SK-N-SH (cell line): ENCODE results near the gene CXXC4. TPM values are rescaled to one million over a fixed set of nuclear protein-coding genes. Genes with fewer than 3 reads are reported as not detected.

Experiments
- CTCF ChIA-PET: fragments of 300-600, 350-600 bp; formaldehyde crosslinking; extraction: SDS; loops from one replicate; lab custom pipeline; 2021; lab: Yijun Ruan, JAX
- POLR2A ChIA-PET: fragments of 350-600 bp; sonication (Branson Sonifier 250); formaldehyde crosslinking; extraction: SDS; loops from one replicate; lab custom pipeline; 2020; ENCODE audit warnings: antibody characterized with exemption, inconsistent platforms; lab: Yijun Ruan, JAX
- DNase-seq: peaks from one replicate; pipeline ENCODE4 v3.0.0; 2012
- H2AFZ ChIP-seq: fragments of 200-600 bp; sonication (generic); 2 replicates; pipeline ENCODE4 v1.8.1; 2016; ENCODE audit warnings: antibody characterized with exemption, mild to moderate bottlenecking, low read depth
- H3F3A ChIP-seq: fragments of 200-600 bp; sonication (generic); replicated peaks from 2 replicates; pipeline ENCODE3; 2016; ENCODE audit warnings: antibody characterized with exemption, mild to moderate bottlenecking; ENCODE audit not compliant: insufficient read depth
- H3K27ac ChIP-seq, 2 experiments: fragments of 200-500 bp in 1 of 2; fragments of 200-600 bp in 1 of 2; sonication (Bioruptor generic) in 1 of 2; sonication (generic), shearing (Covaris generic) in 1 of 2; 2 replicates each; pipeline versions ENCODE4 v1.5.1 to v1.6.1; 2014 to 2016; ENCODE audit warnings: low read depth in 2 of 2, inconsistent platforms in 1 of 2, low read length in 1 of 2, mild to moderate bottlenecking in 1 of 2, mixed read lengths in 1 of 2
- H3K27me3 ChIP-seq: fragments of 200-600 bp; sonication (generic), shearing (Covaris generic); 2 replicates; pipeline ENCODE4 v1.6.1; 2016; ENCODE audit warnings: mixed run types; ENCODE audit not compliant: insufficient read depth
- H3K36me3 ChIP-seq, 2 experiments: fragments of 200-500 bp in 1 of 2; fragments of 200-600 bp in 1 of 2; sonication (Bioruptor generic) in 1 of 2; sonication (generic) in 1 of 2; replicated peaks in 1 of 2; 2 replicates each; pipeline versions ENCODE3 to v1.5.1; 2014 to 2016; ENCODE audit warnings: low read length in 1 of 2, mild to moderate bottlenecking in 1 of 2; ENCODE audit not compliant: insufficient read depth in 2 of 2, control insufficient read depth in 1 of 2
- H3K4me1 ChIP-seq, 2 experiments: fragments of 200-500 bp in 1 of 2; fragments of 200-600 bp in 1 of 2; sonication (Bioruptor generic) in 1 of 2; sonication (generic), shearing (Covaris generic) in 1 of 2; 2 replicates each; pipeline versions ENCODE4 v1.5.1 to v1.6.1; 2014 to 2016; ENCODE audit warnings: low read depth in 1 of 2, low read length in 1 of 2, mixed run types in 1 of 2; ENCODE audit not compliant: insufficient read depth in 2 of 2, control insufficient read depth in 1 of 2
- H3K4me2 ChIP-seq: fragments of 200-600 bp; sonication (generic), shearing (Covaris generic); 2 replicates; pipeline ENCODE4 v1.6.1; 2017; ENCODE audit warnings: mixed run types
- H3K4me3 ChIP-seq, 2 experiments: fragments of 200-500 bp in 1 of 2; fragments of 200-600 bp in 1 of 2; sonication (Bioruptor generic) in 1 of 2; sonication (generic), shearing (Covaris generic) in 1 of 2; 2 replicates each; pipeline versions ENCODE4 v1.5.1 to v1.8.1; 2014 to 2016; ENCODE audit warnings: low read depth in 2 of 2, inconsistent platforms in 1 of 2, low read length in 1 of 2, mild to moderate bottlenecking in 1 of 2, mixed read lengths in 1 of 2, moderate library complexity in 1 of 2
- H3K79me2 ChIP-seq: fragments of 200-600 bp; sonication (generic); 2 replicates; pipeline ENCODE4 v1.8.1; 2017; ENCODE audit warnings: mild to moderate bottlenecking; ENCODE audit not compliant: insufficient read depth
- H3K9ac ChIP-seq: fragments of 200-600 bp; sonication (generic); 2 replicates; pipeline ENCODE4 v1.6.1; 2017; ENCODE audit warnings: mixed run types
- H3K9me2 ChIP-seq: fragments of 200-600 bp; sonication (generic); 2 replicates; pipeline ENCODE4 v1.6.1; 2017; ENCODE audit warnings: mixed run types
- H3K9me3 ChIP-seq: fragments of 200-600 bp; sonication (generic); 2 replicates; pipeline ENCODE4 v1.6.1; 2017; ENCODE audit warnings: mixed run types, mild to moderate bottlenecking, moderate library complexity
- H4K20me1 ChIP-seq: fragments of 200-600 bp; sonication (generic); 2 replicates; pipeline ENCODE4 v1.6.1; 2017; ENCODE audit warnings: mild to moderate bottlenecking, mixed run types; ENCODE audit not compliant: insufficient read depth
- CHD2 ChIP-seq: fragments of 150-350 bp; IDR thresholded peaks from 2 replicates; pipeline ENCODE4 v1.6.1; 2018; ENCODE audit warnings: low read length; ENCODE audit not compliant: partially characterized antibody
- EP300 ChIP-seq, 2 experiments: IDR thresholded peaks; 2 replicates each; pipeline versions ENCODE4 v1.4.0 to v1.6.1; 2012; ENCODE audit warnings: borderline replicate concordance in 1 of 2, low read depth in 1 of 2, low read length in 1 of 2
- FOXJ3 ChIP-seq: sonication (generic); formaldehyde crosslinking; IDR thresholded peaks from 2 replicates; pipeline ENCODE4 v1.5.1; 2020; ENCODE audit warnings: mild to moderate bottlenecking, missing genetic modification reagents
- FOXM1 ChIP-seq: IDR thresholded peaks from 2 replicates; pipeline ENCODE4 v1.4.0; 2012; ENCODE audit warnings: low read depth, mild to moderate bottlenecking
- GATA2 ChIP-seq: sonication (generic); formaldehyde crosslinking; IDR thresholded peaks from 2 replicates; pipeline ENCODE4 v1.5.0; 2020; ENCODE audit warnings: mild to moderate bottlenecking, missing genetic modification reagents
- MEF2A ChIP-seq: IDR thresholded peaks from 2 replicates; pipeline ENCODE4 v1.4.0; 2012; ENCODE audit warnings: low read depth, borderline replicate concordance
- NFIC ChIP-seq: IDR thresholded peaks from 2 replicates; pipeline ENCODE4 v1.4.0; 2012; ENCODE audit warnings: borderline replicate concordance
- NRF1 ChIP-seq: IDR thresholded peaks from 2 replicates; pipeline ENCODE4 v1.6.1; 2012; ENCODE audit warnings: low read depth, mild to moderate bottlenecking, low read length
- RAD21 ChIP-seq: IDR thresholded peaks from 2 replicates; pipeline ENCODE4 v1.6.1; 2012; ENCODE audit warnings: mild to moderate bottlenecking, low read length
- RXRA ChIP-seq: IDR thresholded peaks from 2 replicates; pipeline ENCODE4 v1.4.0; 2012; ENCODE audit warnings: low read depth, mild to moderate bottlenecking, borderline replicate concordance
- SIN3A ChIP-seq: IDR thresholded peaks from 2 replicates; pipeline ENCODE4 v1.6.1; 2012; ENCODE audit warnings: low read depth, mild to moderate bottlenecking, low read length, moderate library complexity, borderline replicate concordance
- SMC3 ChIP-seq: IDR thresholded peaks from 2 replicates; pipeline ENCODE4 v1.6.1; 2012; ENCODE audit warnings: low read depth, low read length, improper control_type of control experiment
- TAF1 ChIP-seq: IDR thresholded peaks from 2 replicates; pipeline ENCODE4 v1.6.1; 2012; ENCODE audit warnings: low read depth, mild to moderate bottlenecking, low read length, moderate library complexity, borderline replicate concordance
- TCF12 ChIP-seq: IDR thresholded peaks from 2 replicates; pipeline ENCODE4 v1.4.0; 2012
- TEAD4 ChIP-seq: IDR thresholded peaks from 2 replicates; pipeline ENCODE4 v1.4.0; 2012; ENCODE audit warnings: mild to moderate bottlenecking, borderline replicate concordance; ENCODE audit not compliant: insufficient read depth
- WGBS: methylation state at CpG from one replicate; pipeline ENCODE4 v1.1.6; 2017; ENCODE audit warnings: low lambda C conversion rate; 5-methylcytosine and 5-hydroxymethylcytosine counted together
- polyA plus RNA-seq, 3 experiments: library from polyadenylated mRNA; depleted of rRNA; stranded (reverse); fragments of >200 nt; gene quantifications; 2 replicates each; pipeline ENCODE4 v1.2.3, GENCODE V29; 2012
- TF ChIP-seq, protein P1 (sequence below): IDR thresholded peaks from 2 replicates; pipeline ENCODE4 v1.6.1; 2012; ENCODE audit warnings: mild to moderate bottlenecking, low read depth, low read length, moderate library complexity
- TF ChIP-seq, protein P2 (sequence below): fragments of 150-350 bp; IDR thresholded peaks from 2 replicates; pipeline ENCODE4 v1.6.1; 2016; ENCODE audit warnings: mild to moderate bottlenecking, low read depth, low read length
- TF ChIP-seq, protein P3 (sequence below): fragments of 200-600 bp; sonication (generic); IDR thresholded peaks from 2 replicates; pipeline ENCODE4 v1.6.1; 2017; ENCODE audit warnings: antibody characterized with exemption, mild to moderate bottlenecking, moderate library complexity
- TF ChIP-seq, protein P4 (sequence below): IDR thresholded peaks from 2 replicates; pipeline ENCODE4 v1.4.0; 2012; ENCODE audit warnings: low read depth, borderline replicate concordance

The CXXC4 gene
- polyA plus RNA-seq, 1 of the 3 experiments (the other 2 are of a cell fraction), result 0.02 TPM

DNA sequence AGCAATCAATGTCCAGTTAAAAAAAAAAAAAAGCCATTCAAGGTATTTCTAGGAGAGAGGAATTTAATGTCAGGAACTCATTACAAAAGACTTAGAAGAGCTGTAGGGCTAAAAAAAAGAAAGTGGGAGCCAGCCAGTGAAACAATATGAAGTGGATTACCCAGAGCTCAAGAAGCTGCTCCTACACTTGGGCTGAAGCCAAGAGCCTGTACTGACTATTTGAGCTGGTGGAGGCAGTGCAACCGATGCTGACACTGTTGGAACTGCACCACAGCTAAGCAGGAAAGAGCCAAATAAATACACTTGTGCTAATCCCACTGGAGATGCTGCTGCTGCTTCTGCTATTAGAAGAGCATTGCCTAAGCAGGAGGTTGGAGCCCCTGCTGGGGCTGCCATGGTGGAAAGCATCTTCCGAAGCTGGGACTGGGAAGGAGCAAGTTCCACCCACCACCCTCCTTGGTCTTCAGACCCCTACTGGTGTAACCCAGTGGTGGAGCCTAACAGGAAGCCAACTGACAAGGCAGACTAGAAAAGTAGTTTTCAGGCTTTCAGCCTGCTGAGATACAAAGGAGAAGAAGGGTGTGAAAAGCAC lies 65.4 kb downstream of the CXXC4 start:
- Histone ChIP-seq H3K4me2 (no peak overlapping the region), H3K27me3 (no peaks in the 10 kb centered on the region)
- TF ChIP-seq, protein P1, sequence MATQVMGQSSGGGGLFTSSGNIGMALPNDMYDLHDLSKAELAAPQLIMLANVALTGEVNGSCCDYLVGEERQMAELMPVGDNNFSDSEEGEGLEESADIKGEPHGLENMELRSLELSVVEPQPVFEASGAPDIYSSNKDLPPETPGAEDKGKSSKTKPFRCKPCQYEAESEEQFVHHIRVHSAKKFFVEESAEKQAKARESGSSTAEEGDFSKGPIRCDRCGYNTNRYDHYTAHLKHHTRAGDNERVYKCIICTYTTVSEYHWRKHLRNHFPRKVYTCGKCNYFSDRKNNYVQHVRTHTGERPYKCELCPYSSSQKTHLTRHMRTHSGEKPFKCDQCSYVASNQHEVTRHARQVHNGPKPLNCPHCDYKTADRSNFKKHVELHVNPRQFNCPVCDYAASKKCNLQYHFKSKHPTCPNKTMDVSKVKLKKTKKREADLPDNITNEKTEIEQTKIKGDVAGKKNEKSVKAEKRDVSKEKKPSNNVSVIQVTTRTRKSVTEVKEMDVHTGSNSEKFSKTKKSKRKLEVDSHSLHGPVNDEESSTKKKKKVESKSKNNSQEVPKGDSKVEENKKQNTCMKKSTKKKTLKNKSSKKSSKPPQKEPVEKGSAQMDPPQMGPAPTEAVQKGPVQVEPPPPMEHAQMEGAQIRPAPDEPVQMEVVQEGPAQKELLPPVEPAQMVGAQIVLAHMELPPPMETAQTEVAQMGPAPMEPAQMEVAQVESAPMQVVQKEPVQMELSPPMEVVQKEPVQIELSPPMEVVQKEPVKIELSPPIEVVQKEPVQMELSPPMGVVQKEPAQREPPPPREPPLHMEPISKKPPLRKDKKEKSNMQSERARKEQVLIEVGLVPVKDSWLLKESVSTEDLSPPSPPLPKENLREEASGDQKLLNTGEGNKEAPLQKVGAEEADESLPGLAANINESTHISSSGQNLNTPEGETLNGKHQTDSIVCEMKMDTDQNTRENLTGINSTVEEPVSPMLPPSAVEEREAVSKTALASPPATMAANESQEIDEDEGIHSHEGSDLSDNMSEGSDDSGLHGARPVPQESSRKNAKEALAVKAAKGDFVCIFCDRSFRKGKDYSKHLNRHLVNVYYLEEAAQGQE, result no peak
- TF ChIP-seq RXRA (no peak), FOXM1 (no peak), NRF1 (no peak), EP300 (IDR thresholded peaks at IDR 0.05; ENCODE audit: borderline replicate concordance in 1 of 2, low read depth in 1 of 2, low read length in 1 of 2) (no peak), SMC3 (no peak), TEAD4 (no peak), SIN3A (no peak), GATA2 (CRISPR knock-in tag) (no peak), RAD21 (no peak), NFIC (no peak)
- TF ChIP-seq, protein P2, sequence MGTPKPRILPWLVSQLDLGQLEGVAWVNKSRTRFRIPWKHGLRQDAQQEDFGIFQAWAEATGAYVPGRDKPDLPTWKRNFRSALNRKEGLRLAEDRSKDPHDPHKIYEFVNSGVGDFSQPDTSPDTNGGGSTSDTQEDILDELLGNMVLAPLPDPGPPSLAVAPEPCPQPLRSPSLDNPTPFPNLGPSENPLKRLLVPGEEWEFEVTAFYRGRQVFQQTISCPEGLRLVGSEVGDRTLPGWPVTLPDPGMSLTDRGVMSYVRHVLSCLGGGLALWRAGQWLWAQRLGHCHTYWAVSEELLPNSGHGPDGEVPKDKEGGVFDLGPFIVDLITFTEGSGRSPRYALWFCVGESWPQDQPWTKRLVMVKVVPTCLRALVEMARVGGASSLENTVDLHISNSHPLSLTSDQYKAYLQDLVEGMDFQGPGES, result no peak
- TF ChIP-seq, all 33 proteins: peak for 0
- Histone ChIP-seq H2AFZ (no peak overlapping the region), H3K36me3 (no peaks in the 10 kb centered on the region), H3K27ac (no peak overlapping the region), H3K9ac (no peak overlapping the region), H3K4me3 (no peak overlapping the region), H3K79me2 (no peaks in the 10 kb centered on the region), H3F3A (no peaks in the 10 kb centered on the region), H4K20me1 (no peaks in the 10 kb centered on the region), H3K9me3 (no peaks in the 10 kb centered on the region), H3K4me1 (no peaks in the 10 kb centered on the region; a peak in 1 of 4 replicates), H3K9me2 (no peaks in the 10 kb centered on the region)
- ChIA-PET POLR2A (no interaction called here), CTCF (no interaction called here)
- 30% methylated on average over 1 of the region's 2 CpGs for whole genome bisulfite sequencing
- DNase-seq, result no peak

DNA sequence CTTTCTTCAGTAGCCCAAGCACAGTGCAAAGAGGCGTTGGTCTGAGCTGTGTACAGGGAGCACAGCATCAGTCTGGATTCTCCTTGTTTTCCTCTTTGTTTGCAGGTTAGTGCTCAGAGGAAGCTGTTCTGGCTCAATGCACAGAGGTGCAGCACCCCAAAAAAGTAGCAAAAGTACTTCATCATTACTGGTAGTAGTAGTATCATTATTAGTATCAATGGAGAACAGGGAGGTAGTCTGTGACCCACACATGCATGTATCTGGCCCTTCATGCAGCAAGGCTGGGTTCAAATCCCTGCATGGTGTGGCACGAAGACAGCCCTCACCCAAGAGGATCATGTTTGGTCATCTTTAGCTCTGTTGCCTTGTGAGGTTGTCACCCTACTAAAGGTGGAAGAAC lies 68.7 kb downstream of the CXXC4 start:
- H2AFZ ChIP-seq, result no peak overlapping the region
- H4K20me1 ChIP-seq, result no peaks in the 10 kb centered on the region
- WGBS, result 37% methylated on average over 2 of the region's 2 CpGs
- H3K4me3 ChIP-seq, result no peak overlapping the region
- no peaks in the 10 kb centered on the region for H3F3A ChIP-seq
- no peaks in the 10 kb centered on the region for H3K9me3 ChIP-seq
- ChIA-PET CTCF (interaction anchor here (1.1 to 1.7 kb wide), 3 partner anchors 12 to 32 kb away, joined by 3 to 4 read pairs (median 3); no protein-coding TSS in a partner anchor), POLR2A (no interaction called here)
- H3K27me3 ChIP-seq, result no peaks in the 10 kb centered on the region
- no peak overlapping the region for H3K27ac ChIP-seq
- no peaks in the 10 kb centered on the region; a peak in 2 of 4 replicates for H3K4me1 ChIP-seq
- no peak for DNase-seq
- H3K9me2 ChIP-seq, result no peaks in the 10 kb centered on the region
- no peaks in the 10 kb centered on the region for H3K79me2 ChIP-seq
- H3K9ac ChIP-seq, result no peak overlapping the region
- no peaks in the 10 kb centered on the region for H3K36me3 ChIP-seq
- no peak overlapping the region for H3K4me2 ChIP-seq
- TF ChIP-seq MEF2A (no peak), FOXJ3 (CRISPR knock-in tag) (no peak), TAF1 (no peak), RAD21 (no peak), TCF12 (no peak), CHD2 (no peak), EP300 (IDR thresholded peaks at IDR 0.05; ENCODE audit: borderline replicate concordance in 1 of 2, low read depth in 1 of 2, low read length in 1 of 2) (no peak)
- TF ChIP-seq, protein P3, sequence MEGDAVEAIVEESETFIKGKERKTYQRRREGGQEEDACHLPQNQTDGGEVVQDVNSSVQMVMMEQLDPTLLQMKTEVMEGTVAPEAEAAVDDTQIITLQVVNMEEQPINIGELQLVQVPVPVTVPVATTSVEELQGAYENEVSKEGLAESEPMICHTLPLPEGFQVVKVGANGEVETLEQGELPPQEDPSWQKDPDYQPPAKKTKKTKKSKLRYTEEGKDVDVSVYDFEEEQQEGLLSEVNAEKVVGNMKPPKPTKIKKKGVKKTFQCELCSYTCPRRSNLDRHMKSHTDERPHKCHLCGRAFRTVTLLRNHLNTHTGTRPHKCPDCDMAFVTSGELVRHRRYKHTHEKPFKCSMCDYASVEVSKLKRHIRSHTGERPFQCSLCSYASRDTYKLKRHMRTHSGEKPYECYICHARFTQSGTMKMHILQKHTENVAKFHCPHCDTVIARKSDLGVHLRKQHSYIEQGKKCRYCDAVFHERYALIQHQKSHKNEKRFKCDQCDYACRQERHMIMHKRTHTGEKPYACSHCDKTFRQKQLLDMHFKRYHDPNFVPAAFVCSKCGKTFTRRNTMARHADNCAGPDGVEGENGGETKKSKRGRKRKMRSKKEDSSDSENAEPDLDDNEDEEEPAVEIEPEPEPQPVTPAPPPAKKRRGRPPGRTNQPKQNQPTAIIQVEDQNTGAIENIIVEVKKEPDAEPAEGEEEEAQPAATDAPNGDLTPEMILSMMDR, result no peak
- TF ChIP-seq, protein P4, sequence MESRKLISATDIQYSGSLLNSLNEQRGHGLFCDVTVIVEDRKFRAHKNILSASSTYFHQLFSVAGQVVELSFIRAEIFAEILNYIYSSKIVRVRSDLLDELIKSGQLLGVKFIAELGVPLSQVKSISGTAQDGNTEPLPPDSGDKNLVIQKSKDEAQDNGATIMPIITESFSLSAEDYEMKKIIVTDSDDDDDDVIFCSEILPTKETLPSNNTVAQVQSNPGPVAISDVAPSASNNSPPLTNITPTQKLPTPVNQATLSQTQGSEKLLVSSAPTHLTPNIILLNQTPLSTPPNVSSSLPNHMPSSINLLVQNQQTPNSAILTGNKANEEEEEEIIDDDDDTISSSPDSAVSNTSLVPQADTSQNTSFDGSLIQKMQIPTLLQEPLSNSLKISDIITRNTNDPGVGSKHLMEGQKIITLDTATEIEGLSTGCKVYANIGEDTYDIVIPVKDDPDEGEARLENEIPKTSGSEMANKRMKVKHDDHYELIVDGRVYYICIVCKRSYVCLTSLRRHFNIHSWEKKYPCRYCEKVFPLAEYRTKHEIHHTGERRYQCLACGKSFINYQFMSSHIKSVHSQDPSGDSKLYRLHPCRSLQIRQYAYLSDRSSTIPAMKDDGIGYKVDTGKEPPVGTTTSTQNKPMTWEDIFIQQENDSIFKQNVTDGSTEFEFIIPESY, result no peak
